Measurements from ENCODE around the gene IFTAP. TPM values are rescaled to one million over a fixed set of nuclear protein-coding genes. Genes with fewer than 3 reads are reported as not detected.

IFTAP gene
- total RNA-seq, 1 donor from 2014 or later: 12.3 TPM

GRCh38 chr11:36600180-36600579 is 5.9 kb downstream of the IFTAP start:
- H3K27ac ChIP-seq: no peak overlapping the region
- H3K36me3 ChIP-seq: no peaks in the 10 kb centered on the region
- TF ChIP-seq, protein P1, sequence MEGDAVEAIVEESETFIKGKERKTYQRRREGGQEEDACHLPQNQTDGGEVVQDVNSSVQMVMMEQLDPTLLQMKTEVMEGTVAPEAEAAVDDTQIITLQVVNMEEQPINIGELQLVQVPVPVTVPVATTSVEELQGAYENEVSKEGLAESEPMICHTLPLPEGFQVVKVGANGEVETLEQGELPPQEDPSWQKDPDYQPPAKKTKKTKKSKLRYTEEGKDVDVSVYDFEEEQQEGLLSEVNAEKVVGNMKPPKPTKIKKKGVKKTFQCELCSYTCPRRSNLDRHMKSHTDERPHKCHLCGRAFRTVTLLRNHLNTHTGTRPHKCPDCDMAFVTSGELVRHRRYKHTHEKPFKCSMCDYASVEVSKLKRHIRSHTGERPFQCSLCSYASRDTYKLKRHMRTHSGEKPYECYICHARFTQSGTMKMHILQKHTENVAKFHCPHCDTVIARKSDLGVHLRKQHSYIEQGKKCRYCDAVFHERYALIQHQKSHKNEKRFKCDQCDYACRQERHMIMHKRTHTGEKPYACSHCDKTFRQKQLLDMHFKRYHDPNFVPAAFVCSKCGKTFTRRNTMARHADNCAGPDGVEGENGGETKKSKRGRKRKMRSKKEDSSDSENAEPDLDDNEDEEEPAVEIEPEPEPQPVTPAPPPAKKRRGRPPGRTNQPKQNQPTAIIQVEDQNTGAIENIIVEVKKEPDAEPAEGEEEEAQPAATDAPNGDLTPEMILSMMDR (IDR thresholded peaks at IDR 0.05): no peak
- H3K27me3 ChIP-seq: no peaks in the 10 kb centered on the region
- peaks cover 4% of the 10 kb centered on the region for H3K4me1 ChIP-seq
- no peaks in the 10 kb centered on the region for H3K9me3 ChIP-seq
- intact Hi-C loops (cut with DNase I): no loop called here
- H3K4me3 ChIP-seq: no peak overlapping the region
- ATAC-seq (no peak), DNase-seq (no peak)

- H3K27ac ChIP-seq: no peak overlapping the region
- TF ChIP-seq, protein P1 (IDR thresholded peaks at IDR 0.05): no peak
- ATAC-seq: no peak
- H3K9me3 ChIP-seq: no peaks in the 10 kb centered on the region
- H3K36me3 ChIP-seq: no peaks in the 10 kb centered on the region
- no peaks in the 10 kb centered on the region for H3K4me1 ChIP-seq
- intact Hi-C loops (cut with DNase I): no loop called here
- H3K27me3 ChIP-seq: no peaks in the 10 kb centered on the region
- DNase-seq: no peak
- H3K4me3 ChIP-seq: no peak overlapping the region
Observed at GRCh38 chr11:36601155-36601554, 6.9 kb downstream of the IFTAP start.

GRCh38 chr11:36602135-36602534 is 7.8 kb downstream of the IFTAP start:
- no peak overlapping the region for H3K27ac ChIP-seq
- ATAC-seq (no peak), DNase-seq (no peak)
- intact Hi-C loops (cut with DNase I): no loop called here
- TF ChIP-seq, protein P1 (IDR thresholded peaks at IDR 0.05): no peak
- H3K9me3 ChIP-seq: no peaks in the 10 kb centered on the region
- no peaks in the 10 kb centered on the region for H3K4me1 ChIP-seq
- no peaks in the 10 kb centered on the region for H3K27me3 ChIP-seq
- H3K4me3 ChIP-seq: no peak overlapping the region
- H3K36me3 ChIP-seq: no peaks in the 10 kb centered on the region

GRCh38 chr11:36605221-36606216 is 11.2 kb downstream of the IFTAP start:
- DNase-seq: no peak
- no peaks in the 10 kb centered on the region for H3K36me3 ChIP-seq
- ATAC-seq: no peak
- intact Hi-C loops (cut with DNase I): no loop called here
- H3K4me3 ChIP-seq: no peak overlapping the region
- no peaks in the 10 kb centered on the region for H3K27me3 ChIP-seq
- TF ChIP-seq, protein P1 (IDR thresholded peaks at IDR 0.05): no peak
- no peaks in the 10 kb centered on the region for H3K9me3 ChIP-seq
- H3K27ac ChIP-seq: no peak overlapping the region
- no peaks in the 10 kb centered on the region for H3K4me1 ChIP-seq

GRCh38 chr11:36608491-36609199 is 14.3 kb downstream of the IFTAP start:
- Histone ChIP-seq H3K36me3 (no peaks in the 10 kb centered on the region), H3K27ac (no peak overlapping the region), H3K9me3 (no peaks in the 10 kb centered on the region), H3K4me3 (no peak overlapping the region), H3K4me1 (no peaks in the 10 kb centered on the region), H3K27me3 (no peaks in the 10 kb centered on the region)
- intact Hi-C loops (cut with DNase I): no loop called here
- DNase-seq (no peak), ATAC-seq (no peak)
- TF ChIP-seq, protein P1 (IDR thresholded peaks at IDR 0.05): no peak
